H1 (cell line): Measurements from ENCODE around the gene PAF1. TPM values are rescaled to one million over a fixed set of nuclear protein-coding genes. Genes with fewer than 3 reads are reported as not detected.

Experiments used
- BCL11A ChIP-seq, 2 experiments: IDR thresholded peaks; one replicate each; pipeline ENCODE4 v1.6.1; 2011; ENCODE audit warnings: low read depth in 2 of 2, low read length in 2 of 2, mild to moderate bottlenecking in 2 of 2
- CBX8 ChIP-seq: fragments of 300-800, 300-1000 bp; sonication (generic); IDR thresholded peaks from 2 replicates; pipeline ENCODE4 v1.7.1; 2016; ENCODE audit warnings: low read depth, low read length, borderline replicate concordance
- CHD1 ChIP-seq: IDR thresholded peaks from 2 replicates; pipeline ENCODE4 v1.6.1; 2012; ENCODE audit warnings: low read depth, low read length, improper control_type of control experiment
- CHD2 ChIP-seq: IDR thresholded peaks from 2 replicates; pipeline ENCODE4 v1.6.1; 2012; ENCODE audit warnings: low read length, improper control_type of control experiment
- HDAC6 ChIP-seq: IDR thresholded peaks from one replicate; pipeline ENCODE4 v1.7.1; 2012; ENCODE audit warnings: low read depth, mild to moderate bottlenecking, inconsistent platforms, low read length, moderate library complexity
- NANOG ChIP-seq: IDR thresholded peaks from 2 replicates; pipeline ENCODE4 v1.6.1; 2011; ENCODE audit warnings: low read length, low read depth, mild to moderate bottlenecking, inconsistent platforms; ENCODE audit not compliant: insufficient read depth, poor library complexity, severe bottlenecking
- NRF1 ChIP-seq: IDR thresholded peaks from 2 replicates; pipeline ENCODE4 v1.6.1; 2011; ENCODE audit warnings: mild to moderate bottlenecking, low read depth, low read length, improper control_type of control experiment
- POLR2A ChIP-seq, 2 experiments: IDR thresholded peaks; 1 replicate in 1 of 2; 2 replicates in 1 of 2; pipeline ENCODE4 v1.6.1; 2011; ENCODE audit warnings: low read depth in 2 of 2, low read length in 2 of 2, mild to moderate bottlenecking in 2 of 2; ENCODE audit errors: control extremely low read depth in 1 of 2
- RAD21 ChIP-seq, 2 experiments: IDR thresholded peaks in 1 of 2; conservative IDR thresholded peaks in 1 of 2; 2 replicates each; pipeline ENCODE4 v1.6.1; 2011; ENCODE audit warnings: low read depth in 2 of 2, low read length in 2 of 2, improper control_type of control experiment in 1 of 2, inconsistent platforms in 1 of 2, mild to moderate bottlenecking in 1 of 2, moderate library complexity in 1 of 2
- RBBP5 ChIP-seq: IDR thresholded peaks from 2 replicates; pipeline ENCODE4 v1.7.1; 2012; ENCODE audit warnings: low read depth, mild to moderate bottlenecking, inconsistent platforms, low read length, moderate library complexity, borderline replicate concordance
- SAP30 ChIP-seq: fragments of 300-600 bp; sonication (generic); IDR thresholded peaks from 2 replicates; pipeline ENCODE4 v1.7.1; 2012; ENCODE audit warnings: low read length, moderate library complexity, mild to moderate bottlenecking, inconsistent platforms; ENCODE audit not compliant: insufficient read depth, insufficient replicate concordance
- SIRT6 ChIP-seq: IDR thresholded peaks from one replicate; pipeline ENCODE4 v1.7.1; 2012; ENCODE audit warnings: low read length, inconsistent platforms
- SUZ12 ChIP-seq: fragments of 200-600 bp; sonication (generic); IDR thresholded peaks from 2 replicates; pipeline ENCODE4 v1.6.1; 2012; ENCODE audit warnings: mild to moderate bottlenecking, inconsistent platforms, low read length, moderate library complexity, mixed read lengths
- TAF1 ChIP-seq: IDR thresholded peaks from 2 replicates; pipeline ENCODE4 v1.6.1; 2011; ENCODE audit warnings: mild to moderate bottlenecking, low read depth, low read length
- TAF7 ChIP-seq: optimal IDR thresholded peaks from 2 replicates; pipeline ENCODE3; 2011; ENCODE audit warnings: low read depth, mild to moderate bottlenecking, inconsistent platforms, low read length, moderate library complexity, borderline replicate concordance
- TBP ChIP-seq: IDR thresholded peaks from 2 replicates; pipeline ENCODE4 v1.6.1; 2011; ENCODE audit warnings: low read depth, low read length, improper control_type of control experiment
- polyA plus RNA-seq, 7 experiments: library from polyadenylated mRNA; depleted of rRNA in 3 of 7; stranded (reverse) in 5 of 7; unstranded in 2 of 7; fragments of >200 nt in 5 of 7; fragments of 200-250 nt in 2 of 7; gene quantifications; 1 replicate in 5 of 7; 2 replicates in 1 of 7; 4 replicates in 1 of 7; pipeline versions ENCODE4 v1.2.1 to v1.2.3, GENCODE V29; 2011 to 2013; ENCODE audit warnings: missing spikeins in 2 of 7, mixed read lengths in 2 of 7
- total RNA-seq: library from RNA; stranded (reverse); fragmentation: NEBNext Ultra II Directional; extraction: Animal tissue kit (Norgen Biotek cat#: 25700); gene quantifications from 2 replicates; pipeline ENCODE4 v1.2.1, GENCODE V29; 2021
- TF ChIP-seq, protein P1 (sequence below), 3 experiments: IDR thresholded peaks; 1 replicate in 2 of 3; 2 replicates in 1 of 3; pipeline versions ENCODE4 v1.5.1 to v1.6.1; 2011; ENCODE audit warnings: low read length in 3 of 3, mild to moderate bottlenecking in 3 of 3, inconsistent platforms in 2 of 3, low read depth in 1 of 3, moderate library complexity in 1 of 3; ENCODE audit not compliant: insufficient read depth in 1 of 3; ENCODE audit errors: control extremely low read depth in 1 of 3
- TF ChIP-seq, protein P2 (sequence below): IDR thresholded peaks from 2 replicates; pipeline ENCODE4 v1.6.1; 2011; ENCODE audit warnings: low read length, improper control_type of control experiment

The PAF1 gene
- total and polyA plus RNA-seq, 2 of the 8 experiments (the other 6 are each of a cell fraction or from before 2014, with no cell fraction given), result 31.4 to 58.6 TPM

DNA sequence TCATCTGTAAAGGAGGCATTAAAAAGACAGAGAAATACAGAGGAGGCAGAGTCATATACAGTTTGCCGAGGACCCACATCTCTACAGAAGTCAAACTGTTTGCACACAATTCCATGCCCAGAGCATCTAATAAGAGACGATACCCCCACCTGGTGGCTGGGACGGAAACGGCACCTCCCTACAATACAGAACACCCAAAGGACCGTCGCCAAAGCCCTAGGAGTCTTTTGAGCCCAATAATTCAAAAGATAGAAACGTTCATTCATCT, 20.9 kb upstream of the PAF1 start (continued):
- TF ChIP-seq TAF7 (no peak), CHD1 (no peak), NANOG (no peak), HDAC6 (no peak), POLR2A (IDR thresholded peaks at IDR 0.05; ENCODE audit: control extremely low read depth in 1 of 2, low read depth in 2 of 2, low read length in 2 of 2) (peak in 1 of 2 experiments; percentile 67; a peak in 2 of 3 replicates), TAF1 (no peak), CBX8 (no peak), CHD2 (no peak), RBBP5 (no peak), SUZ12 (no peak), BCL11A (IDR thresholded peaks at IDR 0.05; ENCODE audit: low read depth in 2 of 2, low read length in 2 of 2) (no peak), TBP (no peak), RAD21 (IDR thresholded peaks at IDR 0.05 in 1 of 2, conservative IDR thresholded peaks at IDR 0.05 in 1 of 2; ENCODE audit: low read depth in 2 of 2, low read length in 2 of 2) (peak; percentile 90 to 91), SIRT6 (no peak), SAP30 (no peak), NRF1 (no peak)
- TF ChIP-seq, protein P1, sequence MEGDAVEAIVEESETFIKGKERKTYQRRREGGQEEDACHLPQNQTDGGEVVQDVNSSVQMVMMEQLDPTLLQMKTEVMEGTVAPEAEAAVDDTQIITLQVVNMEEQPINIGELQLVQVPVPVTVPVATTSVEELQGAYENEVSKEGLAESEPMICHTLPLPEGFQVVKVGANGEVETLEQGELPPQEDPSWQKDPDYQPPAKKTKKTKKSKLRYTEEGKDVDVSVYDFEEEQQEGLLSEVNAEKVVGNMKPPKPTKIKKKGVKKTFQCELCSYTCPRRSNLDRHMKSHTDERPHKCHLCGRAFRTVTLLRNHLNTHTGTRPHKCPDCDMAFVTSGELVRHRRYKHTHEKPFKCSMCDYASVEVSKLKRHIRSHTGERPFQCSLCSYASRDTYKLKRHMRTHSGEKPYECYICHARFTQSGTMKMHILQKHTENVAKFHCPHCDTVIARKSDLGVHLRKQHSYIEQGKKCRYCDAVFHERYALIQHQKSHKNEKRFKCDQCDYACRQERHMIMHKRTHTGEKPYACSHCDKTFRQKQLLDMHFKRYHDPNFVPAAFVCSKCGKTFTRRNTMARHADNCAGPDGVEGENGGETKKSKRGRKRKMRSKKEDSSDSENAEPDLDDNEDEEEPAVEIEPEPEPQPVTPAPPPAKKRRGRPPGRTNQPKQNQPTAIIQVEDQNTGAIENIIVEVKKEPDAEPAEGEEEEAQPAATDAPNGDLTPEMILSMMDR (IDR thresholded peaks at IDR 0.05; ENCODE audit: control extremely low read depth in 1 of 3, insufficient read depth in 1 of 3, low read depth in 1 of 3, low read length in 3 of 3), result peak; percentile 84 to 91 (median 86)
- TF ChIP-seq, protein P2, sequence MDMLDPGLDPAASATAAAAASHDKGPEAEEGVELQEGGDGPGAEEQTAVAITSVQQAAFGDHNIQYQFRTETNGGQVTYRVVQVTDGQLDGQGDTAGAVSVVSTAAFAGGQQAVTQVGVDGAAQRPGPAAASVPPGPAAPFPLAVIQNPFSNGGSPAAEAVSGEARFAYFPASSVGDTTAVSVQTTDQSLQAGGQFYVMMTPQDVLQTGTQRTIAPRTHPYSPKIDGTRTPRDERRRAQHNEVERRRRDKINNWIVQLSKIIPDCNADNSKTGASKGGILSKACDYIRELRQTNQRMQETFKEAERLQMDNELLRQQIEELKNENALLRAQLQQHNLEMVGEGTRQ, result no peak
